Heart left ventricle (tissue), 13 donors: Measurements from ENCODE around the gene ATP5MC2.

Experiments
- POLR2A ChIP-seq, 2 donors: fragments of 450-650 bp; IDR thresholded peaks; one replicate each; pipeline ENCODE4 v1.6.1; 2017; ENCODE audit warnings: antibody characterized with exemption in 2 of 2, mild to moderate bottlenecking in 2 of 2, moderate library complexity in 2 of 2
- TF ChIP-seq, protein P1 (sequence below), 12 donors: fragments of 200-600 bp; sonication (generic) in 4 of 12; IDR thresholded peaks; one replicate each; pipeline versions ENCODE4 v1.5.0 to v1.8.0; 2018 to 2022; ENCODE audit warnings: antibody characterized with exemption in 12 of 12, mild to moderate bottlenecking in 5 of 12
- donor health status: ischemic (EF 13 %, LVEDD 7.1; RV severe dilation, severe dysfunction).
- donor health status: DM: no; HTN: yes; CAD: no.
- donor health status: DM: no; HTN: no; CAD: no.
- donor health status: ischemic (EF 25% LVEDD 6.9; RV normal size, moderate dysfunction).
- donor health status: ischemic (EF 25% LVEDD 5.7; RV mildly dilated, moderate dysfunction).
- donor health status: ischemic (EF 35%, LVEDD 5.7; RV mildly dilated, moderate dysfunction).
- donor health status: nonischemic (EF 11% LVEDD 7.7; RV severe dilation, severe dysfunction).
- donor health status: DM: yes; HTN: yes; CAD: no.
- donor health status: PGD.
- donor health status: ischemic (EF 29% LVEDD 5.4; RV normal size, mild dysfunction).
- donor health status: nonischemic (EF 23%, LVEDD 6.1; RV moderate dilation, normal function).

DNA sequence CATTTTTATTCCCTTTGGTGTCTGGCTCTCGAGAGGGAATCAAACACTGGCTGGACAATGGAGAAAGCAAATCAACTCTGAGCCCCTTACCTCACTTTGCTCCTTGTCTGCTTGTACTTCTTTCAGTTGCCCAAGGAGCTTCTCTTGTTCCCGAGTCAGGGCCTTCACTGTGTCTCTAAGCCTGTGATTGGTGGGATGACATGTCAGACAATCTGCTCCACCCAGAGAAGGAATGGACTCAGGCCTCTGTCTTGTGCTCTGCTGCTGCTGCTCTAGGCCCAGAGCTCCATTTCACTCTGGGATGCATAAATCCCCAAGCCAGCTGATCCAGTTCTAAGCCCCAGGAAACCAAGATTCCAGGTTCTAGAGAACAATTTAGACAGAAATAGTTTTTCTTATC is 43.8 kb upstream of the ATP5MC2 start:
- TF ChIP-seq, protein P1, sequence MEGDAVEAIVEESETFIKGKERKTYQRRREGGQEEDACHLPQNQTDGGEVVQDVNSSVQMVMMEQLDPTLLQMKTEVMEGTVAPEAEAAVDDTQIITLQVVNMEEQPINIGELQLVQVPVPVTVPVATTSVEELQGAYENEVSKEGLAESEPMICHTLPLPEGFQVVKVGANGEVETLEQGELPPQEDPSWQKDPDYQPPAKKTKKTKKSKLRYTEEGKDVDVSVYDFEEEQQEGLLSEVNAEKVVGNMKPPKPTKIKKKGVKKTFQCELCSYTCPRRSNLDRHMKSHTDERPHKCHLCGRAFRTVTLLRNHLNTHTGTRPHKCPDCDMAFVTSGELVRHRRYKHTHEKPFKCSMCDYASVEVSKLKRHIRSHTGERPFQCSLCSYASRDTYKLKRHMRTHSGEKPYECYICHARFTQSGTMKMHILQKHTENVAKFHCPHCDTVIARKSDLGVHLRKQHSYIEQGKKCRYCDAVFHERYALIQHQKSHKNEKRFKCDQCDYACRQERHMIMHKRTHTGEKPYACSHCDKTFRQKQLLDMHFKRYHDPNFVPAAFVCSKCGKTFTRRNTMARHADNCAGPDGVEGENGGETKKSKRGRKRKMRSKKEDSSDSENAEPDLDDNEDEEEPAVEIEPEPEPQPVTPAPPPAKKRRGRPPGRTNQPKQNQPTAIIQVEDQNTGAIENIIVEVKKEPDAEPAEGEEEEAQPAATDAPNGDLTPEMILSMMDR (IDR thresholded peaks at IDR 0.05) = no peak
- no peak for TF ChIP-seq POLR2A (IDR thresholded peaks at IDR 0.05)
